ENCODE data around the gene CFAP77.

CFAP77 gene

DNA sequence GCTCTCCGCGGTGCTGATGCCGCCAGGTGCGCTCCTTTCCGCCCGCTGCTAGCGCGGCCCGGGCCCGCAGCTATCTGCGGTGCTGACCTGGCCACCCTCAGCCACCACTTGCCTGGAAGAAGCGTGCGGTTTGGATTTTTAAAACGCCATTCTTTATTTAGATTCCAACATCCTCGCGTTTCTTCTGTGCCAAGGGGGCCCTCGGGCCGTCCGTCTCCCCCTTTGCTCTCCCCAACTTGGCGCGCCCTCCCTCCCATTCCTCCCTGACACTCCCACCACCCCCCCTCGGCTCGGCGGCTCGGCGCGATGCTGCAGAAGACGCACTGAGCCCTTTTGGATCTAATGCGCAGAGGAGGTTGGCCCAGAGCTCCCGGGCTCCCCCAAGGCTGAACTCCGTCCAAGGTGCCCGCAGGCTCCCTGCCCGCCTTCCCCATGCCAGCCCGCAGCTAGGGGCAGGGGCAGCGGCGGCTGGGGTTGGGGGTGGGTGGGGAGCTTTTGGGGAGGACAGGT lies 172.3 kb downstream of the CFAP77 start, which contains the start of gene BARHL1:
TSS of gene BARHL1 (plus strand) at position 331 of the 510 bp plus-strand sequence. CDS start 192 bp downstream, outside the sequence.
- no peak for DNase-seq (ENCODE audit: low read depth)

DNA sequence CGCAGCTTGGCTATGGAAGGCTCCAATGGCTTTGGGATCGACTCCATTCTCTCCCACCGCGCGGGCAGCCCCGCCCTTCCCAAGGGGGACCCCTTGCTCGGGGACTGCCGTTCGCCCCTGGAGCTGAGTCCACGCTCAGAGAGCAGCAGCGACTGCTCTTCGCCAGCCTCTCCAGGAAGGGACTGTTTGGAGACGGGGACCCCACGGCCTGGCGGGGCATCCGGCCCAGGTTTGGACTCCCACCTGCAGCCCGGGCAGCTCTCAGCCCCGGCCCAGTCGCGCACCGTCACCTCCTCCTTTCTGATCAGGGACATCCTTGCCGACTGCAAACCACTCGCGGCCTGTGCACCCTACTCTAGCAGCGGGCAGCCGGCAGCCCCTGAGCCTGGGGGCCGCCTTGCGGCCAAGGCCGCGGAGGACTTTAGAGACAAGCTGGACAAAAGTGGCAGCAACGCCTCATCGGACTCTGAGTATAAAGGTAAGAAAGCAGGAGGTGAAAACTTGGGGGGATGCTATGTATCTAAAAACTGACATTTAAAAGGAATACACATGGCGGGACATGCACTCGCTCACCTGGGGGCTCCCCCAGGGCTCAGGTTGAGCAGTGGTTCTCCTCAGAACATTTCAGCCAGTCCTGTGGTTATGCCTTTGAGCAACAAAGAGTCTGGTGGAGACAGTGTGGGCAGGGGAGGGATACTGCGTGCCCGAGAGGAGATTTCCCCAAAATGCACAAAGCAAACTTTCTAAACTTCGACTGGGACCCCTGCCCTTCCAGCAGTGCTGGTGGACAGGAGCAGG lies 173.0 kb downstream of the CFAP77 start:
- DNase-seq (ENCODE audit: low read depth): no peak

DNA sequence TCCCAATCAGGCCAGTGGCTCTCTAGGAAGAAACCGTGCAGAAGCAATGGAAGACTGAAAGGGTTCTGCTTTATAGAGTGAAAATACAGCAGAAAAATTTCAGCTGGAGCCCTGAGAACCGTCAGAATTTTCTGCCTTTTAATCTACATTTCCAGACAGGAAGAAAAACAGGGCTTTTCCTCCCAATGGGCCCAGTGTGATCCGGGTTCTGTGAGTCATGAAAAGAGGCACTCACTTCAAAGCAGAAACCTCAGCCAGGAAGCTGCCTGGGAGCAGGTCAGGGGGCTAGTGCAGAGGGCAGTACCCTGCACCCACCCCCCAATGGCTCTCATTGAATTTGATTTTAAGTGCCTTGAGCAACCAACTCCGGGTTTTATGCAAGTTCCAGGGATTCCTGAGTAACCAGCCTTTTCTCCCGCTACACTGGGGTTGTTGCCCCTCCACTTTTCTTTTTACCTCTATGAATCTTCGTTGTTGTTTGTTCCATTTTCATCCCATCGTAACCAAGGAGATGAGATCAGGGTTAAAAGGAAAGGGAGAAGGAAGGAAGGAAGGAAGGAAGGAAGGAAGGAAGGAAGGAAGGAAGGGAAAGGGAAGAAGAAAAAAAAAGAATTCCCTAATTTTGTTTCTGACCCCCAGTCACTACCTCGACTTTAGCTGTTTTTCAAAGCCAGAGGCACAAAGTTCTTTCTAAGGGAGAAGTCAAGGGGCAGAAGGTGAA lies 173.7 kb downstream of the CFAP77 start:
- DNase-seq (ENCODE audit: low read depth): no peak

GRCh38 chr9:132584601-132585560 lies 174.9 kb downstream of the CFAP77 start:
- no peak for DNase-seq (ENCODE audit: low read depth)

DNA sequence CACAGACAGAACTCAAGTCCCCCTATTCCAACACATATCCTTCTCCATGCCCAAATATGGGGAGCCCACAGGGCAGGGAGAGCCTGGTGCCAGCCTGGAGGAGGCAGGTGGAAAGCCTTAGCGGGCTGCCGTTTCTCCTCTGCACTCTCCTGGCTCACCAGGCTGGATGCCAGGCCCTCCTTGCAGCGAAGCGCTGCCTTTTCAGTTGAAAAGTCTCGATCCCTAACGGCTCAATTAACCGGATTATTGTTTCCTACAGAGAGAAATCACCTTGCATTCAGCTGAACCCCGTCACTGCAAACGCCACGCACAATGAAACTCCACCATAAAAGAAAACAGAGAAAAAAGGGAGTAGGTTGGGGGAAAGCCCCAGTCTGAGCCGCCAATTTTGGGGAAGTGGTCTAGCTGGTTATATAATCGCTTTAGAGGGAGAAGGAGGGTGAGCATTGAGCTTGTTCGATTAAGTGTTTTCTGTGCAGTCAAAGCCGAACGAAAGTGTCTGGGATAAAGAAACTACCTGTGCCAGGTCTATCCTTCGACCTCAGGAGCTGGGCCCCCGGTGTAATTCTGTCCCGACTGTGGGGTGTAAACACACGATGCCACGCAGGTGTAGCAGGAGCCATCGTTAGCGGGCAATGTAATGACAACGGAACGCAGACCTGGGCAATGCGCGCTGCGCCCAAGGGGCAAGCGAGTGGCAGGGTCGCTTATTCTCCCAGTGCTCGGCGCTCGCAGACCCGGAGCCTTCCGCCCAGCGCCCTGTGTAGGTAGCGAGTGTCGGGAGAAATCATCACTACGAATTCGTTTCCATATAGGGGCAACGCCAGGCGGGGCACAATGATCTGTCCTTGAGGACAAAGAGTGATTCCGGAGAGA lies 176.2 kb downstream of the CFAP77 start:
- no peak for DNase-seq (ENCODE audit: low read depth)

DNA sequence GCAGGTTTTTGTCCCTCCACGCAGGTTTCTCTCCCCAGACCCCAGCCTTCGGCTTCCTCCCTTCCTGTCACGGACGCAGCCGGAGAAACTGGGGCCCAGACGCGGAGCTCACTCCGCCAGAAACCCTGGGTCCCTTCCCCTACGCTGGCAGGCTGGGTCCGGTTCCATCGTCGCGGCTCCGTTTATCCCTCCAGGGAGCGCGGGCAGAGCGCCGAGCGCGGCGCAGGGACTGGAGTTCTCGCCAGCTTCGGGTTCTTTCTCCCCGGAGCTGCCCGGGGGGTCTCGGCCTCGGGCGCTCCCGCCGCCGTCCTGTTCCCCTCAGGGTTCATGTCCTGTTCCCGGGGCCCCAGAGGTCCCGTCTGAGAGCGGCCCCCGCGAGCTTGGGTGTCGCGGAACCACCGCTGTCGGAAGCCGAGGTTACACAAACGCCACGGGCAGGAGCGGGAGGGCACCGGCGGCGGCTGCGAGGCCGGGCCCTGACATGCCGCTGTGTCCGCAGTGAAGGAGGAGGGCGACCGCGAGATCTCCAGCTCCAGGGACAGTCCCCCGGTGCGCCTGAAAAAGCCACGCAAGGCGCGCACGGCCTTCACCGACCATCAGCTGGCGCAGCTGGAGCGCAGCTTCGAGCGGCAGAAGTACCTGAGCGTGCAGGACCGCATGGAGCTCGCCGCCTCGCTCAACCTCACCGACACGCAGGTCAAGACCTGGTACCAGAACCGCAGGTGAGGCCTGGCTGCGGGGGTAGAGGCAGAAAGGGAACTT lies 177.0 kb downstream of the CFAP77 start:
- no peak for DNase-seq (ENCODE audit: low read depth)

- no peak for DNase-seq (ENCODE audit: low read depth)
These were observed 177.6 kb downstream of the CFAP77 start for GRCh38 chr9:132587592-132587955.

GRCh38 chr9:132588098-132588497 lies 178.1 kb downstream of the CFAP77 start:
- DNase-seq (ENCODE audit: low read depth): no peak

GRCh38 chr9:132588501-132589147 lies 178.6 kb downstream of the CFAP77 start:
- DNase-seq (ENCODE audit: low read depth): no peak

DNA sequence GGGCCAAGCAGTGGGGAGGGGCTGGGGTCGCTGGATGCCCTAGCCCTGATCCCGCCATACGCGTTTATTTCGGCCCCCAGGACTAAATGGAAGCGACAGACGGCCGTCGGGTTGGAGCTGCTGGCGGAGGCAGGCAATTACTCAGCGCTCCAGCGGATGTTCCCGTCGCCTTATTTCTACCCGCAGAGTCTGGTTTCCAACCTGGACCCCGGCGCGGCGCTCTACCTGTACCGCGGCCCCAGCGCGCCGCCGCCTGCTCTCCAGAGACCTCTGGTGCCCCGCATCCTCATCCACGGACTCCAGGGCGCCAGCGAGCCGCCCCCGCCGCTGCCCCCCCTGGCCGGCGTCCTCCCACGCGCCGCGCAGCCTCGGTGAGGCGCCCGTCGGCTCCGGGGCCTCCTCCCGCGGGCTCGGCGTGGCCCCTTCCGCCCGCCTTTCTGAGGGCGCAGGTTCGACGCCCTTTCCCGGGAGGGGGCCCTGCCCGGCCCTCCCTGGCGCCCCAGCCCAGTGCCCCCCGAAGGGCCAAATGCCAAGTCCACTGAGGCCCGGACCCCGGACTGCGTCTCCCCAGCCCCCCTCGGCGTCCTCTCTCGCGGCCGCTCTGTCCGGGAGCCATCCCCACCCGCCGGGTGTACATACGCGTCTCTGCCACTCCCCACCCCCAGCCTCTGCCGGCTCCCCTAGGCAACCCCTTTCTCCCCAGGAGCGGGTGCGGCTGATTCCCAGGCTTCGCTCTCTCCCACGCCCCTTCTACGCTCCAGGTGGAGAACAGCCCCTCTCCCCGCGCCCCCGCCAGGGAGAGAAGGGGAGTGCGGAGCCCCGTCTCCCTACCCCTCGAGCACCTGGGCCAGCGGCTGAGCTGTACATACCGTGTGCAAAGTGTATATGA lies 179.4 kb downstream of the CFAP77 start:
- DNase-seq (ENCODE audit: low read depth): no peak

DNA sequence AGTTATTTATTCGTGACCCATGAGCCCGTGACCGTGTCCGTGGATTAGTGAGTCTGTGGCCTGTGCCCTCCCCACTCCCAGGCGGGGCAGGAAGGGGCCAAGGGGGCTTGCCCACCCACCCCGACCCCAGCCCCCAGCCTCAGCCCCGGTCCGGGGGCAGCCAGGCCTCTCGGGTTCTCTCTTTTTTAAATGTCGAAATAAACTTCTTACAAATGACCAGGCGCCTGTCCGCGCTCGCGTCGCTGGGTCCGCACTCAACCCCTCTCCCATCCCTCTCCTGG lies 180.0 kb downstream of the CFAP77 start:
- no peak for DNase-seq (ENCODE audit: low read depth)

DNA sequence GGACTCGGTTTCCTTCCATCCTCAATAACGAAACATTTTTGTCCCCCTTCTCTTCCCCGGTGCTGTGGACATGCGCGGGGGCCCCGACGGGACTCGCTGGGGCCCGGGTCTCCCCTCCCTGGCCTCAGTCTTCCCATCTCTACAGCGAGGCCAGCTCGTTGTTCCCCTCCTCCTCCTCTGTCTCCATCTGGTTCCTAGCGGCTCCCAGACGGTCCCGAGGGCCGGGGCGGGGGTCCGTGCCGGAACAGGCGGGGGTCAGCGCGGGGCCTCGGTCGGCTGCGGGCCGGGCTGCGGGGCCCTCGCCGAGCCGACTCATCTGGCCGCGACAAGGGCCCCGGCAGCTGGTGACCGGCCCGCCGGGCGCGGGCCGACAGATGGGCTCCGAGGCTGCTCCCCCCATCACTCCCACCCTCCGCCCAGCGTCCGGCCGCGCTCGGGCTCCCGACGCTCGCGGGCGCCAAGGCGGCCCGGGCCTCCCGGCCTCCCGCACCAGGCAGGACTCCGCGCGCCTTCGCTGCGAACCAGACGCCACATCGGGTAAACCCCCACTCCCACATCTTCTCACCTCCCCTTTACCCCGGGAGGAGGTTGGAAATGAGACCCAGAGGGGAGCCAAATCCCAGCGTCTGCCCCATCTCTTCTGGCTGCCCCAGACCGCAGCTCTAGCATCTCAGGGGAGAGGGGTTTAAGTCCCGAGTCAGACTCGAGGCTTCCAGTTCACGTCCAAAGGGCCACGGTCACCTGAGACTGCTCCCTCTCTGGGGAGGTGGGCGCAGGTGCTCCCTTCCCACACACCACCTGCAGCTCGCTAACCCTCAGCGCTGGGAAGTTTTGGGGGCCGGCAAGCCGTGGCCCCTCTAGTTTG lies 180.5 kb downstream of the CFAP77 start:
- no peak for DNase-seq (ENCODE audit: low read depth)

GRCh38 chr9:132591244-132591643 lies 181.2 kb downstream of the CFAP77 start:
- DNase-seq (ENCODE audit: low read depth): no peak

- DNase-seq (ENCODE audit: low read depth): no peak
These were observed 181.8 kb downstream of the CFAP77 start for GRCh38 chr9:132591751-132592314.

- DNase-seq (ENCODE audit: low read depth): no peak
These were observed 182.4 kb downstream of the CFAP77 start for GRCh38 chr9:132592451-132592850.

- DNase-seq (ENCODE audit: low read depth): no peak
These were observed 184.4 kb downstream of the CFAP77 start for GRCh38 chr9:132594412-132594811.

GRCh38 chr9:132595319-132595718 lies 185.3 kb downstream of the CFAP77 start:
- DNase-seq (ENCODE audit: low read depth): no peak

DNA sequence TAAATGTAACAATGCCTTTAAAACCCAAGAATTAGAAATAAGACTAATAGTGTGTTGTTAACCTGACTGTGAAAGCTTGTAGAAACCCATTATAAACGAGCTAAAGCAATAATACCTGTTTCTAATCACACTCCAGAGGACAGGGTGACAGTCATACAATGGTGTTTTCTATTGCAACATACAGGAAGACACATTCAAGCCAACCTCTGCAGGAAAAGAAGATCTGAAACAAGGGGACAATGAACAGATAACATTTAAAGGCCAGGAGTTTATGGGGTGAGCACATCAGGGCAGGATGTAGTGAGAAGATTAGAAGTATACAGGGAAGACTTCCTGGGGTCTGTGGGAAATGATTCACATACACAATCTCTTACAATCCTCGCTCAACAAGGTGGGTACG lies 186.2 kb downstream of the CFAP77 start:
- no peak for DNase-seq (ENCODE audit: low read depth)
